GM12891 (cell line): ENCODE data around the gene LRRC27.

Source experiments
- DNase-seq: peaks from one replicate; pipeline ENCODE4 v3.0.0; 2011; ENCODE audit warnings: low spot score; ENCODE audit not compliant: insufficient read length
- FAIRE-seq: peaks from 2 replicates; lab custom pipeline; 2011; peaks lifted over from hg19 to GRCh38; lab: Jason Lieb, UNC
- PAX5 ChIP-seq: IDR thresholded peaks from 2 replicates; pipeline ENCODE4 v1.6.1; 2011; ENCODE audit warnings: low read length, moderate library complexity, mild to moderate bottlenecking; ENCODE audit not compliant: insufficient read depth, severe bottlenecking
- POLR2A ChIP-seq: IDR thresholded peaks from 2 replicates; pipeline ENCODE4 v1.6.1; 2011; ENCODE audit warnings: low read depth, low read length, control low read depth
- POLR2AphosphoS5 ChIP-seq: IDR thresholded peaks from 2 replicates; pipeline ENCODE4 v1.6.1; 2011; ENCODE audit warnings: low read depth, low read length, control low read depth
- POU2F2 ChIP-seq: IDR thresholded peaks from 2 replicates; pipeline ENCODE4 v1.6.1; 2011; ENCODE audit warnings: low read depth, mild to moderate bottlenecking, control low read depth, low read length, moderate library complexity
- SPI1 ChIP-seq: IDR thresholded peaks from 2 replicates; pipeline ENCODE4 v1.6.1; 2011; ENCODE audit warnings: low read depth, low read length, control low read depth
- TAF1 ChIP-seq: IDR thresholded peaks from 2 replicates; pipeline ENCODE4 v1.6.1; 2011; ENCODE audit warnings: low read depth, low read length, control low read depth

The LRRC27 gene

GRCh38 chr10:132364594-132364970 lies 32.6 kb downstream of the LRRC27 start:
- DNase-seq (no peak), FAIRE-seq (no peak)
- TF ChIP-seq PAX5 (no peak), POLR2AphosphoS5 (no peak), TAF1 (no peak), POLR2A (no peak), POU2F2 (no peak), SPI1 (no peak)

GRCh38 chr10:132365102-132365501 lies 33.1 kb downstream of the LRRC27 start:
- no peak for TF ChIP-seq POLR2A
- no peak for TF ChIP-seq POLR2AphosphoS5
- no peak for TF ChIP-seq POU2F2
- no peak for TF ChIP-seq SPI1
- TF ChIP-seq PAX5 = no peak
- no peak for TF ChIP-seq TAF1
- DNase-seq (no peak), FAIRE-seq (no peak)

GRCh38 chr10:132366006-132366405 lies 34.0 kb downstream of the LRRC27 start:
- TF ChIP-seq POLR2AphosphoS5 (no peak), SPI1 (no peak), TAF1 (no peak), POLR2A (no peak)
- FAIRE-seq (no peak), DNase-seq (no peak)

- DNase-seq = no peak
- TF ChIP-seq TAF1 (no peak), SPI1 (no peak), POLR2AphosphoS5 (no peak), POU2F2 (no peak), PAX5 (no peak), POLR2A (no peak)
- FAIRE-seq = no peak
Measured at GRCh38 chr10:132366499-132366898, 34.5 kb downstream of the LRRC27 start.

GRCh38 chr10:132368391-132368790 lies 36.4 kb downstream of the LRRC27 start:
- no peak for FAIRE-seq
- DNase-seq = no peak
- no peak for TF ChIP-seq SPI1

DNA sequence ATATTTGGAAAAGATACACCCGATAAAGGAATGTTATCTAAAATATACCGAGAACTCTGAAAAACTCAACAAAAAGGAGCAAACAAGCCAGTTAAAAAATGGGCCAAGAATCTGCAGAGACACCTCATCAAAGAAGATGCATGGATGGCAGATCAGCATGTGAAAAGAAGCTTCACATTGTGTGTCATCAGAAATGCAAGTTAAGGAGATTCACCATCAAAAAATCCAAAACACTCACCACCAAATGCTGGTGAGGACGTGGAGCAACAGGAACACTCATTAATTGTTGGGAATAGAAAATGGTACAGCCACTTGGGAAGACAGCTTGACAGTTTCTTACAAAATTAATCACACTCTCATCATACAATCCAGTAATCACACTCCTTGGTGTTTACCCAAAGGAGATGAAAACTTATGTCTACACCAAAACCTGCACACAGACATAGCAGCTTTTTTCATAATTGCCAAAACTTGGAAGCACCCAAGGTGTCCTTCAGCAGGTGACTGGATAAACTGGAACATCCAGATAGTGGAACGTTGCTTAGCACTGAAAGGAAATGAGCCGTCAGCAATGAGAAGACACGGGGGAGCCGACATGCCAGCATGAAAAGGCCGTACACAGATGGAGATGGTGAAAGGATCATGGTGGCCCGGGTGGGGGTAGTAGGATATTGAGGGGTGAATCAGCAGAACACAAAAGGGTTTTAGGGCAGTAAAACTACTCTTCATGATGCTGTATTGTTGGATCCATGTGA lies 37.1 kb downstream of the LRRC27 start:
- no peak for DNase-seq
- FAIRE-seq = no peak

GRCh38 chr10:132369636-132370185 lies 37.7 kb downstream of the LRRC27 start:
- DNase-seq (no peak), FAIRE-seq (no peak)
- no peak for TF ChIP-seq POLR2A
- no peak for TF ChIP-seq TAF1
- no peak for TF ChIP-seq POLR2AphosphoS5
- TF ChIP-seq SPI1 = no peak
- TF ChIP-seq PAX5 = no peak
- TF ChIP-seq POU2F2 = no peak

More for the DNA sequence above, 37.1 kb downstream of the LRRC27 start:
- TF ChIP-seq POLR2A (no peak), PAX5 (no peak), TAF1 (no peak), SPI1 (no peak)

DNA sequence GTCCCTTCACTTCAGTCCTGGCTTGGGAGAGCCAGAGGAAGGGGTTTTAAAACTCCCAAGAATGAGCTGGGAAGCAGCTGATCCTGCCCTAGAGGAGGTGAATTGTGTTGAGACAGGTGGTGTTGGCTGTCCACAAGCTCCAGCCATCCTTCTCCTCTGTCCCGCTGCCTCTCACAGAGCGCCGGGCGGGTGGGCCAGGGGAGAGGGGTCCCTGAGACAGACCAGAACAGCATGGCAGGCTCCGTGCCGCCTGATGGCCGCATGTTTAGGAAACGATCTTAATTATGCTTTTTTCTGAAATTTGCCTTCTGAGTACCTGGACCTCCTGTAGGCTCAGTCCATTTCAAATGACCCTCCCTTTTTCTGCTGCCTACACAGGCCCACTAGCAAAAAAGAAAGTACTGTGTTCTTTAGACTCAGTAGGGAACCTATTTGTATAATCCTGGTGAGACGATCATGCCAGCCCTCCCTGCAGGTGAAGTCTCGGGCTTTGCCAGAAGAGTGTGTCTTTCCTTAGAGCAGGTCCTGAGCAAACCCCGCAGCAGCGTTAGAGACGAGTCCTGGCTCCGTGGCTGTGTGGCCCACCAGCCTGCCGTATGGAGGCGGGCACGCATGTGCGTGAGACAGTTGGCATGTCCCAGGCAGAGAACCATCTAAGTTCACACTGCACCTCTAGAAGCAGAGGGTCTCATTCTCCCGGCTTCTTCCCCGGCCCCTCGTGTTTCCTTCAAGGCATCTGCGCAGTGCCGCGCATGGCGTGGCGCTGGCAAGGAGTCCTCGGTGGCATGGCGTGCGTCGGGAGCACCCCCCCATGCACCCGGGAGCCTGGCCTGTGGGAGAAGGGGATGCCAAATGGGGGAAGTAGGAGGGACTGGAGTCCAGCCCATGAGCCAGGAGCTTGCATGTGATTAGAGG lies 38.7 kb downstream of the LRRC27 start:
- DNase-seq (no peak), FAIRE-seq (no peak)
- TF ChIP-seq SPI1 (no peak), POLR2A (no peak), POU2F2 (no peak), TAF1 (no peak), POLR2AphosphoS5 (no peak), PAX5 (no peak)

- DNase-seq = no peak
- TF ChIP-seq PAX5 (no peak), TAF1 (no peak), POLR2A (no peak), POU2F2 (no peak), POLR2AphosphoS5 (no peak), SPI1 (no peak)
- FAIRE-seq = no peak
Measured at GRCh38 chr10:132371641-132372081, 39.7 kb downstream of the LRRC27 start.
